Liver (tissue), 9 donors: ENCODE data around the gene LMTK3. TPM values are rescaled to one million over a fixed set of nuclear protein-coding genes. Genes with fewer than 3 reads are reported as not detected.

Experiments used
- DNase-seq: peaks from one replicate; pipeline ENCODE4 v3.0.0-alpha.2; 2017; ENCODE audit warnings: low spot score
- H3K27ac ChIP-seq, 2 donors: one replicate each; pipeline ENCODE4 v1.7.0; 2013; ENCODE audit warnings: inconsistent platforms in 2 of 2, low read length in 2 of 2, control low read depth in 1 of 2, low read depth in 1 of 2, mild to moderate bottlenecking in 1 of 2
- H3K27me3 ChIP-seq, 4 donors: one replicate each; pipeline versions ENCODE4 v1.6.1 to v1.7.0; 2013; ENCODE audit warnings: low read length in 3 of 4, inconsistent platforms in 1 of 4, mild to moderate bottlenecking in 1 of 4, moderate library complexity in 1 of 4; ENCODE audit not compliant: control insufficient read depth in 4 of 4, insufficient read depth in 4 of 4
- H3K36me3 ChIP-seq, 4 donors: one replicate each; pipeline versions ENCODE4 v1.6.1 to v1.7.0; 2013; ENCODE audit warnings: low read length in 3 of 4, mild to moderate bottlenecking in 3 of 4, low read depth in 1 of 4, moderate library complexity in 1 of 4; ENCODE audit not compliant: control insufficient read depth in 4 of 4, insufficient read depth in 3 of 4
- H3K4me1 ChIP-seq, 4 donors: one replicate each; pipeline versions ENCODE4 v1.6.1 to v1.7.0; 2013; ENCODE audit warnings: low read length in 3 of 4, mild to moderate bottlenecking in 3 of 4, moderate library complexity in 1 of 4; ENCODE audit not compliant: control insufficient read depth in 4 of 4, insufficient read depth in 4 of 4
- H3K4me3 ChIP-seq, 3 donors: one replicate each; pipeline versions ENCODE4 v1.6.1 to v1.7.0; 2013; ENCODE audit warnings: low read length in 3 of 3, control low read depth in 1 of 3, low read depth in 1 of 3, mild to moderate bottlenecking in 1 of 3
- H3K9ac ChIP-seq, 2 donors: one replicate each; pipeline ENCODE4 v1.7.0; 2013; ENCODE audit warnings: low read length in 2 of 2, mild to moderate bottlenecking in 2 of 2, moderate library complexity in 2 of 2, control low read depth in 1 of 2, low read depth in 1 of 2
- H3K9me3 ChIP-seq, 4 donors: one replicate each; pipeline versions ENCODE4 v1.6.1 to v1.7.0; 2013; ENCODE audit warnings: low read length in 3 of 4; ENCODE audit not compliant: control insufficient read depth in 4 of 4
- ATF3 ChIP-seq: IDR thresholded peaks from 2 replicates; pipeline ENCODE4 v1.6.1; 2016; ENCODE audit warnings: antibody characterized with exemption
- CTCF ChIP-seq: fragments of 150-350 bp; IDR thresholded peaks from 2 replicates; pipeline ENCODE4 v1.5.1; 2017; ENCODE audit warnings: improper control_type of control experiment, low read depth, low read length; ENCODE audit not compliant: missing input control
- EGR1 ChIP-seq, 2 donors: IDR thresholded peaks; 2 replicates each; pipeline ENCODE4 v1.6.1; 2016 to 2018; ENCODE audit warnings: antibody characterized with exemption in 2 of 2, low read depth in 2 of 2
- FOXA1 ChIP-seq: IDR thresholded peaks from 2 replicates; pipeline ENCODE4 v1.6.1; 2016; ENCODE audit warnings: antibody characterized with exemption
- FOXA2 ChIP-seq: IDR thresholded peaks from 2 replicates; pipeline ENCODE4 v1.6.1; 2016; ENCODE audit warnings: antibody characterized with exemption
- GABPA ChIP-seq, 2 donors: IDR thresholded peaks in 1 of 2; conservative IDR thresholded peaks in 1 of 2; 2 replicates each; pipeline ENCODE4 v1.6.1; 2016; ENCODE audit warnings: antibody characterized with exemption in 2 of 2, mild to moderate bottlenecking in 1 of 2, moderate library complexity in 1 of 2
- HNF4A ChIP-seq, 2 donors: conservative IDR thresholded peaks; 2 replicates each; pipeline ENCODE4 v1.6.1; 2016; ENCODE audit warnings: antibody characterized with exemption in 2 of 2, mild to moderate bottlenecking in 2 of 2
- HNF4G ChIP-seq: IDR thresholded peaks from 2 replicates; pipeline ENCODE4 v1.6.1; 2016; ENCODE audit warnings: antibody characterized with exemption
- JUND ChIP-seq, 2 donors: IDR thresholded peaks; 2 replicates each; pipeline ENCODE4 v1.6.1; 2016; ENCODE audit warnings: antibody characterized with exemption in 2 of 2
- MAX ChIP-seq: IDR thresholded peaks from 2 replicates; pipeline ENCODE4 v1.6.1; 2016; ENCODE audit warnings: antibody characterized with exemption
- NR2F2 ChIP-seq: IDR thresholded peaks from 2 replicates; pipeline ENCODE4 v1.6.1; 2016; ENCODE audit warnings: antibody characterized with exemption
- RAD21 ChIP-seq, 2 donors: IDR thresholded peaks; 2 replicates each; pipeline ENCODE4 v1.6.1; 2016; ENCODE audit warnings: antibody characterized with exemption in 2 of 2, mild to moderate bottlenecking in 2 of 2
- REST ChIP-seq: IDR thresholded peaks from 2 replicates; pipeline ENCODE4 v1.6.1; 2016; ENCODE audit warnings: antibody characterized with exemption, mild to moderate bottlenecking
- RXRA ChIP-seq, 2 donors: IDR thresholded peaks; 2 replicates each; pipeline ENCODE4 v1.6.1; 2017 to 2018; ENCODE audit warnings: antibody characterized with exemption in 2 of 2, mild to moderate bottlenecking in 1 of 2
- SP1 ChIP-seq: IDR thresholded peaks from 2 replicates; pipeline ENCODE4 v1.6.1; 2018; ENCODE audit warnings: antibody characterized with exemption, mild to moderate bottlenecking
- TAF1 ChIP-seq: conservative IDR thresholded peaks from 2 replicates; pipeline ENCODE4 v1.6.1; 2016; ENCODE audit warnings: antibody characterized with exemption, mild to moderate bottlenecking
- YY1 ChIP-seq: IDR thresholded peaks from 2 replicates; pipeline ENCODE4 v1.6.1; 2016; ENCODE audit warnings: antibody characterized with exemption, mild to moderate bottlenecking
- ZBTB33 ChIP-seq: IDR thresholded peaks from 2 replicates; pipeline ENCODE4 v1.6.1; 2016; ENCODE audit warnings: antibody characterized with exemption
- WGBS: extraction: QIAGEN DNeasy Blood & Tissue Kit; methylation state at CpG from one replicate; pipeline ENCODE4 v1.1.7; 2013; 5-methylcytosine and 5-hydroxymethylcytosine counted together
- polyA plus RNA-seq, 2 donors: library from polyadenylated mRNA; stranded (reverse) in 1 of 2; unstranded in 1 of 2; fragments of 200-250 nt in 1 of 2; fragments of >200 nt in 1 of 2; fragmentation: Nextera tagmentation in 1 of 2; extraction: Ambion mirVana in 1 of 2; gene quantifications; one replicate each; pipeline versions ENCODE4 v1.2.1 to v1.2.3, GENCODE V29; 2013 to 2015
- total RNA-seq, 2 donors: library from RNA; depleted of rRNA; stranded (reverse); fragments of >200 nt; gene quantifications; one replicate each; pipeline ENCODE4 v1.2.3, GENCODE V29; 2014
- donor health status: healthy.
- donor health status: healthy.
- donor health status: healthy.
- donor health status: healthy.
- donor health status: healthy.

Gene LMTK3
- total and polyA plus RNA-seq, 4 donors: 0.08 TPM; not detected in 2

GRCh38 chr19:48553676-48554384 lies 42.2 kb upstream of the LMTK3 start:
- peaks cover 0 to 4% (median 0%) of the 10 kb centered on the region in 4 donors for H3K27me3 ChIP-seq
- TF ChIP-seq JUND (IDR thresholded peaks at IDR 0.05): no peak
- TF ChIP-seq EGR1 (IDR thresholded peaks at IDR 0.05; ENCODE audit: low read depth in 2 of 2): no peak
- TF ChIP-seq RAD21 (IDR thresholded peaks at IDR 0.05): no peak
- no peak for TF ChIP-seq HNF4G
- no peak for TF ChIP-seq REST
- no peak for TF ChIP-seq YY1
- TF ChIP-seq TAF1: no peak
- no peak for TF ChIP-seq CTCF
- TF ChIP-seq GABPA (IDR thresholded peaks at IDR 0.05 in 1 of 2, conservative IDR thresholded peaks at IDR 0.05 in 1 of 2): no peak
- TF ChIP-seq NR2F2: no peak
- TF ChIP-seq ZBTB33: no peak
- no peak for TF ChIP-seq MAX
- no peak for TF ChIP-seq RXRA (IDR thresholded peaks at IDR 0.05)
- no peak for TF ChIP-seq ATF3
- TF ChIP-seq SP1: no peak
- no peak for TF ChIP-seq FOXA1
- TF ChIP-seq FOXA2: no peak
- no peak for TF ChIP-seq HNF4A (conservative IDR thresholded peaks at IDR 0.05)
- WGBS: 25% methylated on average over 18 of the region's 18 CpGs
- no peaks in the 10 kb centered on the region for H3K36me3 ChIP-seq
- H3K9ac ChIP-seq: no peak overlapping the region
- no peaks in the 10 kb centered on the region for H3K4me1 ChIP-seq
- no peak overlapping the region for H3K27ac ChIP-seq
- H3K4me3 ChIP-seq: no peak overlapping the region
- DNase-seq: no peak
- H3K9me3 ChIP-seq: no peaks in the 10 kb centered on the region
